Hematopoietic multipotent progenitor cell treated with erythropoietin and hydrocortisone succinate and interleukin-3 and kit ligand, for 15 days (in vitro differentiated cells): ENCODE results near the gene GPC6.

ENCODE experiments used
- DNase-seq: peaks from one replicate; pipeline ENCODE4 v3.0.0-alpha.2; 2015; ENCODE audit warnings: low spot score

GPC6 gene

DNA sequence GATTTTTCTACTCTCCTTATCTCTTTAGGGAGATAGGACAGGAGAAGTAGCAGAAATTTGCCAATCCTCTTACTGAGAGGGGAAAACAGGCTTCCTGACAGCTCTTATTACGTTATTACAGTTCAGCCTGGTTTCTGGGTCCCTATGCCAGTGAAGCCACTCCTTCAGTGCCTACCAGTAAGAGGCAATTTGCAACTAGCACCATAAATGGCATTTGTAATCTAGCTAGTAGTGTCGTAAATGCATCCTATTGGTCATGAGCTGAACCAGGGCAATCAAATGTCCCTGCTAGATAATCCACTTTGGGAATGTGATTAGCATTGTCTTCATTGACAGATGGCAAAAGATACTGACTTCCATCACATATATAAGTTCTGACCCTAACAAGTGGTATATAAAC is 824.1 kb downstream of the GPC6 start:
- no peak for DNase-seq

DNA sequence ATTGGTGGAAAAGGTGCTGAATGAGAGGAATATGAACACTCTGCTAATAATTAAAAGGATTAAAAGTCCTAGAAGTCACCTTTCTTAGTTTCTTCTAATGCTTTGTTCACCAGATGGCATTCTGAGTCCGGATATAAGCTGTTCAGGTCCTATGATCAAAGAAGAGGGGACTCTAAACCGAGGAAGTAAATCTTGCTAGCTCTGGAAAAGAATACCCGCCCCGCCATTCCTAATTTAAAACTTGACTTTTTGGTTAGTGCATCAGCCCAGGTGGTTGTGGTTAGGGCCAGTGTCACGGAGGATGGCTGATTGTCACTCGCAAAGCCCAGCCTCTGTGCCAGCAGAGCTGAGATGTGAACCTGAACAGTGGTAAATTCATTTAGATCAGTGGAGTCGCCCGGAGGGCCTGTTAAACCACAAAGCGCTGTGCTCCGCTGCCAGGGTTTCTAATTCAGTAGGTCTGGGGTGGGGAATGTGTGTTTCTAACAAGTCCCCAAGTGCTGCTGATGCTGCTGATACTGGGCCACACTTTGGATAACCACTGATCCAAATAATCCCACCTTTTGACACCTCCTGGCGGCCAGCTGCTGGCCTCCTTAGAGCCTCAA is 827.5 kb downstream of the GPC6 start:
- DNase-seq: no peak

DNA sequence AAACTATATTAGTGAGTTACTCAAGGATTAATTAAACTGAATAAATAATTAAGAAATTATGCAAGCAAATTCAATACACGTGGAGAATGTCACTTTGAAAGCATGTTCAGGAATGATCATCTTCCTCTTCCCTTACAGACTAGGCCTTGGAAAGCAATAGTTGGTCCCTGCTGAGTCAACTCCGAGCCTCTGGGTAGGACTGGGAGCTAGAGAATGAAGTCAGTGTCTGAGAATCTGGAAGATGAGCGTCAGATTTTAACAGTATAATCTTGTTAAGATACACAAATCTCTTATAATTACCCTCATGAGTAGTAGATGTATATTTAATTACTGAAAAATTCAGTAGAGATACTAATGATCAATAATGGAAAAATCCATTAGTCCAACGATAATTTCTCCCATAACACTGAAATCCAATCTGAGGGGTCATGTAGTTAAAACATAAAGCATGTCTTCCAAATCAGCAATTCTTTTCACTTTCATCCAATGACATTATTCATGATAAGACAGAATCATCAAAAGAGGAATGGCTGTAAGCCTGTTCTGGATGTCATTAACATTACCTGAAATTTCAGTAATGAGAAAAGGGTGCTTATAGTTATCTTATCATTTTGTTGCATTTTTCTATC is 829.9 kb downstream of the GPC6 start:
- DNase-seq: no peak

DNA sequence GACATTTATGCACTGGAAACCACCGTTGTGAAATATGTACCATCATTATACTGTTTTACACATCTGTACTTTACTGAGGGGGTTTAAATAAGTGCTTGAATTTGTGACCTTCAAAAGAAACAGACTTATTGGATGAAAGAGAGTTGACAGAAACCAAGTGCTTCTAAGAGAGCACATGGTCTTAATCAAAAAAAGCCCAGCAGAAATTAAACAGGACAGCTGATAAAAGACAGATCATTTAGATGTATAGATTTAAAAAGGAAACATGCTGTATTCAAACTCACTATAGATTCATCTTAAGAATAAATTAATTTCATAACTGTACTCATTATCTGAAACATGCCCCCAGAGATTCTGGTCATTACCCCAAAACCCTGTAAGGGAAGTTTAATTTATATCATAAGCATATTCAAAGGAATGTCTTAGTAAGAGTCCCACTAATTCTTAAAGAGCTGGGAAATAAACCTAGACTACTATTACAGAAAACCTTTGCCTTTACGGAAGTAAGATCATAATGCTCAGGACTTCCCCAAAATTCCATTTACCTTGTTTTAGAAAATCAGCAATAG is 831.1 kb downstream of the GPC6 start:
- DNase-seq: no peak

DNA sequence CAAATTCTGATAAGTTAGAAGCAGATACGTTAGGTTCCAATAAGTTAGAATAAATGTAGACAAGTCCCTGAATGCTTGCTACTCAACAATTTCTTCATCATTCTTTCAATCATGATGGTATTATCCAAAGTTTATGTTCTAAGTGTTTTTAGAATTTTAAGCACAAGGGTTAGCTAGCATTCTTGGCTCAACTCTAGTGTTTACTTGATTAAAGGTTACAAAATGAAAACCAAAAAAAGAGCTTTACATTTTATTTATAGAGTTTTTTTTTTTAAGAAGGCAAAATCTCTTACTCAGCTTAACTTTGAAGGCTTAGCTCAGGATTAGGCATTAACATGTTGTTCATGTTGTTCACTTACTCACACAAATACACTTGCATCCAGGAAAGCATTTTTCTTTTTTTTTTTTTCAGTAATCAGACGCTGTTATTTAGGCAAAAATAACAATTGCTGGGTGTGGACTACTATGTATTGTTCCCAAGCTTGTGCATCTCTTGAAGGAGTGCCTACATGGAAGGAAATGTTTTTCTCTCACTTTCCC is 832.3 kb downstream of the GPC6 start:
- no peak for DNase-seq

DNA sequence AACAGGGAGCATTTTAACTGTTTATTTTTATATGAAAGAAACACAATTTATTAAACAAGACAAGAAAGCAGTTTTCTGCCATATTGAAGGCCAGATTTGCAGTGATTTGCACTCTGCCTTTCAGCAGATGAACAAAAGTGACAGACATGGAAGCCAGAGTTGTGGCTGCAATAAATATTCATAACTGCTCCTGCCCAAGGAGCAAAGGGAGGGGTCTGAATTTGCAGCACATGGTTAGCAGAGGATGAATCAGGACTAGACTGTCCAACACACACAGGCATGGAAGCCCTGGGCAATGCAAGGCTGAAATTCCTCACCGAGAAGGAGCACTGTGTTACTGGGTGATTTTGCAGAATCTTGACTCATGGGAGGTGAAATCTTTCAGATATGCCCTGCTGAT is 834.7 kb downstream of the GPC6 start:
- no peak for DNase-seq

DNA sequence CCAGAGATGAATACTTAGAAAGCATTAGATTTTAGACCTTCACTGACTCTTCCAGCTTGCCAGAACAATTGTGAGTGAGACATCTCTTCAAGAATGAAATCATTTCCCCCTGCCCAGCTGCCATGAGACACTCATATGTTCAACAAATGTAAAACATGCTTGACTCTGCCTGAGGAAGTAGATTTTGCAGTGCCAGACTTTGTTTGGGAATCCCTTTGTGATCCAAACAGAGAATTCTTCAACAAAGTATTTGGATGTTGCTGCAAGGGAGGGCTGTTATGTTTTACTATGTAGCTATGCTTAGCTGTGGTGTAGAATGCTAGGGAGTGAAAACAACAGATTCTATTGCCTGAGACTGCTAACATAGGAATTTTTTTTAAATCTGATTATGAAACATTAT is 836.5 kb downstream of the GPC6 start:
- no peak for DNase-seq

DNA sequence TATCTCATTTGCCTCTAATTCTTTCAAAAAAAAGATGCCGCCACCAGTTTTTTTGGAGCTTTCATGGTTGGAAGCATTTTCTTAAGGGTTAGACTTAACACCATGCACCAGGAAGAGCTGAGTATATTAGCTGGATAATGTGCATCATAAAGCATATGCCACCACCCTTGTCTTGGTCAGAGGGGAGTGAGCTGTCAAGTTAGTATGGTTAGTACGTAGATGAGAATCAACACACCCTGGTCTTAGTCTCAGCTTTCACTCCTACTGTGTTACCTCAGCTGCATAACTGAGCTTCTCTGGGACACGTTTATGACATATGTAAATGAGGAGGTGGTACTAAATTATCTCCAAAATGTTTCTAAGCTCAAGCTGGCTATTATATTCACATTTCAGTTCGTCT is 837.2 kb downstream of the GPC6 start:
- no peak for DNase-seq

DNA sequence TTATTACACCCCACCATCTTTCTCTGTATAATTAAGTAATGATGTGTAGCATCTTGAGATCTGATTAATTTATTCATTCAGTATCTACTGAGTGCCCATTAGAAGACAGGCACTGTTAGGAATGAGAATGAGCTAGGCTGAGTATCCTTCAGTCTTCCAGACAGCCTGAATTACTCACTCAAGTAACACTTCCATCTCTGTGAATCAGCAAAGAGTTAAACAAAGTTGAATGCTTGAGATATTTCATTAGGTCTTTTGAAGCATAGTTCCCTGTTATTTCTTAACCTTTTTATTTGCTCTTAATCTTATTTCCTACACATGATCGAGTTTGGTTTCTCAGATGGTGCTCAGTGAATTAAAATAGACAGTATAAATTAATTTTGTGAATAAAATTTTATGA is 839.1 kb downstream of the GPC6 start:
- no peak for DNase-seq

DNA sequence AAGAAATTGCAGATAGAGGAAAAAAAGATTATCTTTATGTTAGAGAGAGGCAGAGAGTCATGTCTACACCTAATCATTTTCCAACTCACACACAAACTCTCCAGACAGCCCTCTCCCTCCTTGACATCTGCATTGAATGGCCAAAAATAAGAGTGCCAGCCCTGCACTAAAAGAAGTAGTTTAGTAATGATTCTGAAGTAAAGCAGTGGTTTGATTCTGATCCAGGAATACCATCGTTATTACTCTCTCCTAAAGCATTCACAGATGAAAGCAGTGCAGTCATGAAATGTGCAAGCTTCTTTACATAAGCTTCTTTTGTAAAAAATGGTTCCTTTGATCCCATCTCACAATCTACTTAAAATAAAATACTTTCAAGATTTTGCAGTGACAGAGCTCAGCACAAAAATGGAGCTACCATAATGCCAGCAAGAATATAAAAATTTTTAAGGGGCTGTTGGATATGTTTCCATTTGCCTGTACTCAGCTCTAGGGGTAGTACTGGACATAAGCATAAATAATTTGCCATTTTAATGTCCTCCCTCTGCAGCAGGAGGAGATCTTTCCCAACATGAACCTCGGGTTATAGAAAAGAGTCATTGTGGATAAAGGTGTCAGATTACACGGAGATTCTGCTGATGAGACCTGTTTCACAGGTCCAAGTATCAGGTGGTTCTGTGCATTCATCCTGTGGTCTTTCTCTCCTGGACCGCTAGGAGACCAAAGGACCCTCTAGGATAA is 846.6 kb downstream of the GPC6 start:
- DNase-seq: no peak

DNA sequence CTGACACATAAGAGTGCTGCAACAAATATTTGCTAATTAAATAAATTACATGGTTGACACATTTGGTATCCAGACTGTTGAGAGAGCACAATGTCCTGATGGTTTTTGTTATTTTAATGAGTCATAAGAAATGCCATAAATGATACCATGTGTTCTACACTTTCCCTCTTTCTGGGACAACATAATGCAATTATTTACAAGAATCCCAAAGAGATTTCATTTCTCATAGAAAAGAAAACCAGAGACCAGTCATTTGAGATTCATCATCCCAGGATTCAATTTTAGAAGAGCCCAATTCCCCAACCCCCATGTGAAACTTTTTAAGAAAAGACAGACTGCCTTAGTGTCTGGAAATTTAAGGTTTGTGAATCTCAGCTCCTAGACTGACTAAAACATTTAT is 853.3 kb downstream of the GPC6 start:
- no peak for DNase-seq

DNA sequence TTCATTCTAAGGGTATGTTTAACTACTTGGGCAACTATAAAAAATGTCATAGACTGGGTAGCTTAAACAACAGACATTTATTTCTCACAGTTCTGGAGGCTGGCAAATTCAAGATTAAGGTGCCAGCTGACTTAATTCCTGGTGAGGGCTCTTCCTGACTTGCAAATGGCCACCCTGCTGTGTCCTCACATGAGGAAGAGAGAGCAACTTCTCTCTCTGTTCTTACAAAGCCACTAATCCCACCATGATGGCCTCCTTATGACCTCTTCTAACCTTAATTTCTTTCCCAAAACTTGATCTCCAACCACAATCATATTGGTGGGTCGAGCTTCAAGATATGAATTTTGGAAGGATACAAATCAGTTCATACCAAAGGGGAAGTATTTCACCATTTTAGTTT is 853.9 kb downstream of the GPC6 start:
- DNase-seq: no peak

DNA sequence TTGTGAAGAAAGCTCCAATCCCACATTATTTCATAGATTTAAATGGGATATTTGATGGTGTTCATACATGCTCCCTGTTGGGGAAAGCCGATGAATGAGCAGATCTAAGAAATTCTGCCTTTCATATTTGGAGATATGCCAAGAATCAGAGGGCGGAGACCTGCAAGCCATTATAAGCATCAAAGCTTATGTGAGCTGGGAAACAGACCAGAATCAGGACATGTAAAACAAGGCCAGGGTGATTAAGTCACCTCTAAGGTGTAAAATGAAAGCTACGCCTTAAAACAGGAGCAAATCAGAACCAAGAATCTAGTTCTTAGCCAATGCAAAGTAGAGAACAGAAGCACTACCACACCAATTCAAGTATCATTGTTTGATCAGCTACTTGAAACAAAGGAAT is 860.5 kb downstream of the GPC6 start:
- DNase-seq: no peak

DNA sequence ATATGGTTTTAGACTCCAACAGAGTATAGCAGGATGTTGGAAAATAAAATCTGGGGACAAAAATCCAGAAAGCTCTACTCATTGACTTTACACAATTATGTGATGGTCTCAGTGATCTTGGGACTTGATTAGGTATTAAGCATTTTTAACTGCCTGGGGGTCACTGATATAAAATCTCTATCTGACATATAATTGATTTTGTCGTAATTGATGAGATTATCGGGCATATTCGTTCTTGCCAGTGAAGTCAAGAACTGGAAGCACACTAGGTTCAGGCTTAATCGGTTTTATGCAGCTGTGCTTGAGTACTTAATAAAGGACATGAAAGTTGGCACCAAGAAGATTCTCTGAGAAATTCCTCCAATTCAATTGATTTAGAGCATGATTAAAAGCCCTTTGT is 862.1 kb downstream of the GPC6 start:
- no peak for DNase-seq

DNA sequence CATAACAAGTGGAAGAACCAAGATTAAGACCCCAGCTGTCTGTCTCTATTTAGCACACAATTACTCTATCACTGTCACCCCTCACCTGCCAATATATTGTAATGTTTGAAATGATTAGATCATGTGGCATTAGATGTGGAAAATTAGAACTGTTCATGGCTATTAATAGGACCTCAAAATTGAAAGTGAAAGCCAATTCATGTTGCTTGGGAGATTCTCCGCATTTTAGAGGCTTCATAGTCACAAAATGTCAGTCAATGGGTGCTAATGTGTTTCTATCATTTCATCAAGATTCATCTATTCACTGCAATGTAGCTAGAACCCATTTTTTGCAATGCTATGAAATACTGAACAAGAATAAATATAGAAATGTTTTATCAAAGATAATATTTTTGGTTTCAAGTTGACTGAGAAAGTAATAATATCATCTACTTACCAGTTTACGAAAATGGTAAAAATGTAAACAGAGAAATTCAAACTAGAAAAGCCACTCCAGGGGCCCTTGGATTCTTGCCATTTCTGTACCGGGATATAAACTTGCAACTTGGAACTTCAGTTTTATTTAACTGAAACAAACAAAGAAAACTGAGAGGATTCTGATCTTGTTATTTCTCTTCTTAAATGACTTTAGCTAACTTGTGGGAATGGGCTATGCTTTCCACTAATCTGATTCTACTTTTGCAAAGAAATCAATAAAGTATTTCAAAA is 864.3 kb downstream of the GPC6 start:
- DNase-seq: no peak

DNA sequence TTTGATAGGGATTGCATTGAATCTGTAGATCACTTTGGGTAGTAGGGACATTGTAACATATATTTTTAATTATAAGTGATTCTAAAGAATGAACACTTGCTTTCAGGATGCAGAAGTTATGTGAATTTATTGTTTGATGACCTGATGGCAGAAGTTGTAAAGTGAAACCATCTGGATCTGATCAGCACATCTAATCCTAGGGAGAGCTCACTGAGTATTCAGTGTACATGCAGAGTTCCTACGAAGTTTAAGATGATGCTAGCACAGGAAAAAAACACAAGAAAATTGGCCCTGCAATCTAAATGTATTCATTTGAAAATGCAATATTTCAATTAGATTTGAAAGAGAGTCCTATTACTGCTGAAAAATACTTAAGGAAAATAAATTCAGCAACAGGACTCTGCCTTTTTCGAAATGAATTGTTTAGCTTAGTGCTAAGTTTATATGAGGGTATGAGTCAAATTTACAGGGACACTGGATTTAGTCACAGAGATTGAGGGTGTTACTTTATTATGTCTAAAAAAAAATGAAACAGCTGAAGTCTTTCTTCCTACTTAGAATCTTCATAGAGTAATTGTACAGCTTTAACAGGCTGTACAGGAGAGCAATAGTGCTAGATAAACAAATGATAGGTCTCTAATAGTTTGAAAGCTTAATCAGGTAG is 867.2 kb downstream of the GPC6 start:
- DNase-seq: no peak

DNA sequence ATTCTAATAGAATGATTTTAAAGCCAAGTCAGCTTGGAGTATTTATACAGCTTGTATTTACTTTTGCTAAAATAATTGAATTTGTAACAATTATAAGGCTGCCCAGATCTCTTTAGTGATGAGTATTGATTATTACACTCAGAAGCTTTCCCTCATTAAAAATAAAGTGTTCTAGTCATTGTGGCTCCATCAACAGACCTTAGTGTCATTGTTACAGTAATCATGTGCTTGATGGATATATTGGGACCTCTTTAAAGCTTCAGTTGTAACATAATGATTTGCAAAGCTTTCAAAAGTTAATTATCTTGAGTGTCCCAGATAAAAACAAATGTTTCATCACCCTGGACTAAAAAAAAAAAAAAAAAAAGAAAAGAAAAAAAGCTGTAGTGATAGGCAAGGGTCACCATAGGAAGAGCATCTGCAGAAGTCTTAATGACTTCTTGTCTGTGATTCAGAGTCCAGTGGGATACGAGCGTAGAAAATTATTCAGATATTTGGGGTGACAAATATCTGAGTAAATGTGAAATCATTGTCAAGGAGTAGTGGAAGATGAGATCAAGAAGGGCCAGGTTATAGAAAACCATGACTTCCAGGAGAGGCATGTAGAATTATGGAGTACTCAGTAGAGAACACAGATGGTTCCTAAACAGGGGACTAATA is 883.2 kb downstream of the GPC6 start:
- no peak for DNase-seq

DNA sequence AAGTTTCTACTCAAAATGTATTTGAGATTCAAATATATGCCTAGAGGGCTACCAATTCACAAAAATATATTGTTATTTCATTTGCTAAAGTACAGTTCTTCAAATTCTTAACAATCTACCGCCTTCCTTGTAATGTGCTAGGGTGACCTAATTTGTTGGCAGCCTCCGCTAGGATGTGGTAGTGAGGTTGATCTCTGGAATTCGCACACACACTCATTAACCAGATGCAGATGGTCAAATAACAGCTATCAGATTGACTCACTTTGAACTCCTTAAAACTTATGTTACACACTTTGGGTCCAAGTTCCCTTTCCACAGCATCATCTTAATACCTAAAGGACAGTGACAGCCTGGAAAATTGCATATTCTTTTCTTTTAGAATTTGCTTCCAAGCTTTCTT is 885.6 kb downstream of the GPC6 start:
- DNase-seq: no peak

DNA sequence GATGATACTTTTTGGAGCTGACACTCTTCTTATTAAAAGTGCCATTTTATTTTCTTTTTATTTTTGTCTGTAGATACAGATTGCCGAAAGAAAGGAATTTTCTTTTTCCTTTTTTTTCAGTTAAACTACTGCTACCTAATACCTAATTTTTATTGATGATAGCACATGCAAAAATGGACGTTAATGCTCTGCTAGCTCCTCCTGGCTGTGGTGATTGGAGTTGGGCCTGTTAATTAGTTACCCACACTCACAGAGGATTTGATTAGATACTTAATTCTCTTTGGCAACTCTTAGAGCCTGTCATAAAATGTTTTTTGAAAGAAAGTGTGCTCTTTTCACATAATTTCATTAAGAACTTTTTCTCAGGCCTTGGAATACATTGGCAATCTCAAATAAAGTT is 886.1 kb downstream of the GPC6 start:
- DNase-seq: no peak

DNA sequence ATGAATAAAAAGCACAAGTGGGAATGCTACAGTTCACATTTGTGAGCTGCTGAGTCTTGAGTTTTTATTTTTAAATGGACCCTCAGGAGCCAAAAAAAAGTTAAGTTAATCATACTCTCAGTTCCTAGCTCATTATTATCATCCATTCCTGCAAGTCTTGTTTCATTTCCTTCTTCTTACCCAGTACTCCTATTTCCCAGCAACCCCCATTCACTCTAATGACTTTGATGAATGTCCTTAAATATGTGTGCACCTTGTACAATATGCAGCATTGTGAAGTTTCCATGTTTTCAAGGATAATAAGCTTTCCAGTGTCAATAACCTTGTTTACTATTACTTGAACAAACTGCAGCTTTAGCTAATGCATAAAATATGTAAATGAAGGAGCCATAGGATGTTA is 886.6 kb downstream of the GPC6 start:
- DNase-seq: no peak

DNA sequence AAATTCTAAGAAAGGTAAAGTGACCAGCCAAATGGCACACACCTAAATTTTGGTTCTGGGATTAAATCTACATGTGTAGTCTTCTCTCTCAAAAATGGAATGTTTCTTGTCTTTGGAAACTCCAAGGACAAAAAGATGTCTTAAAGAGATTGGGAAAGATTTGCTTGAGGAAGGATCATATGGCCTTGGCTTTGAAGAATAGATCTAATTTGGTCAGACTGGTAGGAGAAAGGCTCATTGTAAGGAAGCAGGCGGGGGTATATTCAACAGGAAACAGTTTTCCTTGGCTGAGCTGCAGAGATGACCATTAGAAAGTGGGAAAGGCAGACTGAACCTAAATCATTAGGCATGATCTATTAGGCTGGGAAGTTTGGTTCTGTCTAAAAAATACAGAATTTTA is 887.6 kb downstream of the GPC6 start:
- DNase-seq: no peak
